Stimulated activated CD4-positive, alpha-beta T cell treated with anti-CD3 and anti-CD28 coated beads, Interleukin-4, amount 100 ng/mL, for 1 hour (primary cell): ENCODE measurements around the gene MTOR.
"Not testable (repeated sequence)": the region's sequence is repeated elsewhere in the genome, so short reads cannot be mapped to it uniquely, and the experiment has no call there.

Experiments
- DNase-seq: peaks from one replicate; pipeline ENCODE4 v3.0.0-alpha.2; 2020

The MTOR gene

DNA sequence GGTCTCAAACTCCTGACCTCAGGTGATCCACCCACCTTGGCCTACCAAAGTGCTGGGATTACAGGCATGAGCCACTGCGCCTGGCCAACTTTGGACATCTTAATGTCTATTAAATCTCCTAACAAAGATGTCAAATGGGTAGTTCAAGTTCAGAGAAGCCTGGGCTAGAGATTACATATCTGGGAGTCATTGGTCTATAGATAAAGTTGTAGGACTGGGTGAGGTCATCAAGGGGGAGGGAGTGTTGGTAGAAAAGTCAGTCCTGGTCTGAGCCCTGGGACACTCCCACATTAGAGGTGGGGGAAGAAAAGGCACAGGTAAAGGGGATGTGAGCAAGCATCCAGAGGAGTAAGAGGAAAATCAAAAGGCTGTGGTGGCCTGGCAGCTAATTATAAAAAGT is 17.3 kb upstream of the MTOR start:
- DNase-seq = no peak

DNA sequence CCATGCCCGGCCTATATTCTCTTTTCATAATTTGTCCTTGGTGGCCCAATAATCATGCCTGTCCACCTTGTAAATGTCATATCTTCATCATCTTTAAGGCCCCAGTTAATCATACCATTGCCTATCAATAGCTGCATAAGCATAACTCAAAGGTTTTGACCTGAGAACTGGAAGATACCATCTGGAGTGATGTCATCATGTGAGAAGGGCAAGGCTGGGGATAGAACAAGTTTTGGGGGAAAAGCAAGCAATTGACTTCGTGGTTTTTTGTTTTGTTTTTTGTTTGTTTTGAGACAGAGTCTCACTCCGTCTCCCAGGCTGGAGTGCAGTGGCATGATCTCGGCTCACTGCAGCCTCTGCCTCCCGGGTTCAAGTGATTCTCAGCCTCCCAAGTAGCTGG is 16.8 kb upstream of the MTOR start:
- DNase-seq = no peak

GRCh38 chr1:11273595-11274234 is 11.4 kb upstream of the MTOR start:
- no peak for DNase-seq

- peak; percentile 86 for DNase-seq
These were observed 10.7 kb upstream of the MTOR start, which contains the start of gene UBIAD1 for GRCh38 chr1:11272832-11273594. UBIAD1 (plus strand) TSS chr1:11273198; CDS start chr1:11273532, 334 bp downstream.

DNA sequence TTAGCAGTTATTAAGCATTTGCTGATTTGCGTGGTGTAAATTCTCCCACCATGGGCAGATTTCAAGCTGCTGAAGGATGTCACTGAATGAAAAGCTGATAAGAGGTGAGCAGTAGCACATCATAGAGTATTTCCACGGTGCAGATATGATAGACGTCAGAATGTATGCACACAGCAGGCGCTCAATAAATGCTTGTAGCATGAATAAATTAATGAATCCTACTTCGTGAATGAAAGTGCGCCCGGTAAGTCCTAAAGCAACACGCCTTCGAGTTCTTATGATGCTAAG is 10.1 kb upstream of the MTOR start:
- DNase-seq = no peak

GRCh38 chr1:11267350-11268337 is 5.3 kb upstream of the MTOR start:
- not testable (repeated sequence) for DNase-seq

GRCh38 chr1:11266268-11267074 is 4.1 kb upstream of the MTOR start:
- DNase-seq = no peak

- no peak for DNase-seq
These were observed 6.1 kb downstream of the MTOR start for GRCh38 chr1:11256299-11256698.

DNA sequence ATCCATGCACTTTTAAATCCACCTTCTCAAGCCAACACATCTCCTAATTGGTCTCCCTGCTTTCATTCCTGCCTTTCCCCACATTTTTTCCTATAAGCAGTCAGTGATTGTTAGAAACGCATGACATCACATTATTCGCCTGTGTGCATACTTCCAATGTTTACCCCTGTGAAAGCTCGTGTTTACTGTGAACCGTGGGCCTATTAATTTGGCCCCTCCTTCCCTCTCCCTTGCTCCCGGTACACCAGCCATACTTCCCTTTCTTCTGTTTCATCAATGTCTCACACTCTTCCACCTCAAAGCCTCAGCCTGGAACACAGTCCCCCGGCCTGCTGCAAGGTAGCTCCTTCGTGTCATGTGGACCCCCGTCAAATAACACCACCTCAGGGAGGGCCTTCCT is 9.1 kb downstream of the MTOR start:
- DNase-seq = no peak

DNA sequence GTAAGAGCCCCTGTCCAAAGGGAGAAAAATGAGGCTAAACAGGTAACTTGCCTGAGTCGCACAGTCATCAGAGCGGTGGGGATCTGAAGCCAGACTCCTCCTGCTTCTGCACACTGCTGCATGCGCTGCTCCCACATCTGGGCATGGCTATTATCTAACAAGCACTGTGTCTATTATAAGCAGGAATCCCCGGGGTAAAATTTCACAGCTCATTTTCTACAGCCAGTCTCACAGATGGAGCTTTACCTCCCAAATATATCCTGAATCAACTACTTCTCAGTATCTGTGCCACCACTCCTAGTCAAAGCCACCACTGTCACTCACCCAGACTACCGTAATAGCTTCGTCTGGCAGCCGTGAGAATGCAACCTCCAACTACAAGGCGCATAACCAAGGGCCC is 9.8 kb downstream of the MTOR start:
- no peak for DNase-seq

DNA sequence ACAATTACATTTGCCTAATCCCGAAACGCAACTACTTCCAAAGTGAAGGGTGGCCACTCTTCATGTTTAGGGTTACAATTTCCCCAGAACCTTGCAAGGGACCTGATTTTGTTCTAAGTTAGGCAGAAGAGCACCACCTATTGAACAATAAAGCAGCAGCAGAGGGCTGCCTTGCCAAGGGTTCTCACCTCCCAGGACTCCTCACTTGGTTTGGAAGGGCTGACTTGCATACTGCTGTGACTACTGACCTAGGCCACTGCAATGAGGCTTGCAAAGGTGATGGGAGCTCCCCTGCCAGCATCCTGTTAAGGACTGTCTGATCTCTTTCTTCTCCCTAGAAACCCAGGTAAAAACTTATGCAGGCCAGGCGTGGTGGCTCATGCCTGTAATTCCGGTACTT is 14.2 kb downstream of the MTOR start:
- DNase-seq = no peak

DNA sequence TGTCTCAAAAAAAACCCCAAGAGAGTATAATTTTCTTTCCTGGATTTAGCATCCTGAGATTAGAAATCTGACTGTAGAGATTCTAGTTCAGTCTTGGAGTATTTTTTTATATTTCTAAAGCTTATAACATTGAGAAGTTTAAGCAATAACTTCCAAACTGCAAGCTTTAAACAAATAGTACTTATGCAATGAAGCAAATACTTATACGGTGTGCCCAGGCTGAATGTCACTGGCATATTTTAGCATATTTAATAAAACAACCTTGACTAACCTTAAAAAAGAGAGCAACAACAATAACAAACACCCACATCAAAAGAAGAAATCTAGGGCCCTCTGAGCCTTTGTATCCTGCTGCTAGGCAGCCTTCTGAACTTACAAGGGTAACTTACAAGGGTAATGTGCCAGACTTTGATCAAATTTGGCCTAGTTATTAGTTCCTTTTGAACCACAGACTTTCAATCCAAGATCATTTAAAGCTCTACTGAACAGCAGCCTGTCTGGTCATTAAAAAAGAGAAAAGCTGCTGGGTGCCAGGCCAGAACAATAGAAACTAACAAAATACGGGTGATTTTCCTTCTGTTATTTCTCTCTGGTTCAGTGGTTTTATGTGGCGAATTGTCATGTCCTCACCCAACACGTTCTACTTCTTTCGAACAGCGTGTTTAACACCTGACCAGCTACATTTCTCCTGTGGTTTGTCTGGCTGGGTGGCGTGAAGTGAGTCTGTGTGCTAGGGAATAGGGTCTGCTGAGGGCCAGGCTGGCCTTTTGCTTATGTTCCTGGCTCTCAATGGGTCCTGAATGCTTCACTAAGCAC is 16.2 kb downstream of the MTOR start:
- no peak for DNase-seq

GRCh38 chr1:11245248-11245647 is 17.1 kb downstream of the MTOR start:
- no peak for DNase-seq

DNA sequence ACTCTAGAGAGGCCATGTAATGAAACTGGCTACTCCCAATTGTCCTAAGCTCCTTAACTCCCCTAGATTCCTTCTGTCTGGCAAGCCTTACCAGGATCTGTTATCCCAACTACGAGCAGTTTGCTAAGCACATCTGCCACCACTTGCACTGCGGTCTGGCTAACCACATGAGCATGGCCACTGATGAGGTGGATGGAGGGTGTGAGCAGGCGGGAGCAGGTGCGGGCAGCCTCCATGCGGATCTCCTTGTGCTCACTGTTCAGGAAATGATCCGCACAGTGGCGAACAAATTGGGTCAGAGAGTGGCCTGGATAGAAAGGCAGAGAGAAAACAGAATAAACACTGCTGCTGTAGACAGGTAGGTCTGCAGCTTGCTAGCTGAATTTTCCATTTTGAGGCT is 24.0 kb downstream of the MTOR start:
- DNase-seq = no peak

DNA sequence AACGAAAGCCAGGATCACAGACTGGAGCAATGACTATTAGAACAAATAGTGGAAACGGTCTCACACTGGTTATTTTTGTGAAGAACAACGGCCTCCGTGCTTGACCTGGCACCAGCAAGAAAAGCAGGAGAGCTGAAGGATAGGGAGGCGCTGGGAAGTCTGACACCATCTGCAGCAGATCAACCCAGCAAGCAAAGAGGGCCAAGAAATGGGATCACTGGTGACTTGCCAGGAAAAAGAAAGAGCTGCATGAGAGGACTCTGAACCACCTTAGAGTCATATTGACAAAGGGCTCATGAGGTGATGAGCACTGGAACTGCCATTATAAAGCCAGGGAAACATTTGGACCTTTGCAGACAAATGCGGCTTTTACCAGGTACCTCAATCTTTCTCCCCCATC is 25.0 kb downstream of the MTOR start:
- no peak for DNase-seq

GRCh38 chr1:11233208-11233607 is 29.1 kb downstream of the MTOR start:
- DNase-seq = no peak

DNA sequence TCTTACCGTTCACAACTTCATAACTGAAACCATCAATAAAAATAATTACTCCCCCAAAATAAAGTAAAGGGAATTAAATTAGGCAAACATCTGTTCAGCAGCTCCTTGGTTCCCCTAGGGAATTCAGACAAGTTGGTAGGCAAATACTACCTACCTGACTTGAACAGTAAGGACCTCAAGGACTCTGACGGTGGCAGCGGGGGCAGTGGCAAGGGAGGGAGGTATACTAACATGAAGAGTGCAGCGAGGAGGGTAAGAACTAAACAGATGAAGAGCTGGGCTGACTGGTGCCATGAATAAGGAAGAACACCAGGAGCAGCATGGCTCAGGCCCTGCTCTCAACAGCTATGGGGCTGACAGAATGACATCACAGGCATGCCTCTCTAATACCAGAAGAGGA is 33.1 kb downstream of the MTOR start:
- DNase-seq = no peak

GRCh38 chr1:11227106-11228077 is 35.0 kb downstream of the MTOR start:
- no peak for DNase-seq

GRCh38 chr1:11216074-11216473 is 46.3 kb downstream of the MTOR start:
- no peak for DNase-seq

DNA sequence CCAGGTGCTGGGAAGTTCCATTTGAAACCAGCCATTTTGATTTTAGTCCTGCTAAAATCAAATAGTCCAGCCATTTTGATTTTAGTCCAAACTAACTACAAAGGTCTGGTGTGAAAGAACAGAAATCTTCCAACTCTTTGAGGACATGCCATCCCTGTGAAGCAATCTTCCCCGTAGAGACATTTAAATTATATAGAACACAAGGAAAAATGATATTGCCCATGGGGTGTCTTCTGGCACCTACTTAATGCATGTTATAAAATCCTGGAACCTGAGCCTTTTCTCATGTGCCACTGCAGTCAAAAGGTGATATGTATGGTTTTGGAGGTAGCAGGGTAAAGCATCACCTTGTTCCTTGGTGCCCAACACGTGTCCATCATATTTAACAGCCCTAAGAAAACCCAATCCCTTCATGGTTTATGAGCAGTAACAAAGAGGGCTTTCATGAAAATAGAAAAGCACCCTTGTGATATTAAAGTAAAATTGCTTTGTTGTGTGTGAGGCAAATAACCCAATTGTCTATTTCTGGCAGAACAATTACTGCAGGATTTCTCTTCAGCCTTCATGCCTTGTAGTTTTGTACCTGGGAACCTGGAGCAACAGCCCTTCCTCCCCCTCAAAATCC is 46.9 kb downstream of the MTOR start:
- no peak for DNase-seq
